OCI-LY7 (cell line): ENCODE data around the gene EFNA4. TPM values are rescaled to one million over a fixed set of nuclear protein-coding genes. Genes with fewer than 3 reads are reported as not detected.

ENCODE experiments used
- Bru-seq: library from RNA; stranded (reverse); fragments of 400-500 nt; gene quantifications from one replicate; lab custom pipeline; 2021; lab: Mats Ljungman, UMichigan
- BruChase-seq, 2 experiments: library from RNA; stranded (reverse); fragments of 400-500 nt; gene quantifications; one replicate each; lab custom pipeline; 2021; lab: Mats Ljungman, UMichigan
- BruUV-seq: library from RNA; stranded (reverse); fragments of 400-500 nt; replicated peaks from 2 replicates; lab custom pipeline; 2021; lab: Mats Ljungman, UMichigan
- CTCF ChIA-PET: fragments of 300-600 bp; sonication (Branson Sonifier 250); formaldehyde crosslinking; loops from one replicate; lab custom pipeline; 2022; ENCODE audit warnings: antibody characterized with exemption; ENCODE audit not compliant: unreplicated experiment; lab: Charles Lee
- POLR2A ChIA-PET: fragments of 300-600 bp; sonication (Branson Sonifier 250); formaldehyde crosslinking; loops from one replicate; lab custom pipeline; 2022; ENCODE audit warnings: antibody characterized with exemption; lab: Charles Lee
- DNase-seq: peaks from one replicate; pipeline ENCODE4 v3.0.0-alpha.2; 2015; ENCODE audit warnings: low spot score
- H2AFZ ChIP-seq: fragments of 200-600 bp; sonication (generic), shearing (Covaris generic); 2 replicates; pipeline ENCODE4 v1.6.1; 2014; ENCODE audit warnings: mild to moderate bottlenecking, antibody characterized with exemption, low read length, moderate library complexity
- H3K27ac ChIP-seq: fragments of 200-600 bp; sonication (generic); 2 replicates; pipeline ENCODE4 v1.5.1; 2014; ENCODE audit warnings: mixed run types, low read depth, mild to moderate bottlenecking, moderate library complexity, low read length, inconsistent platforms; ENCODE audit not compliant: poor library complexity, severe bottlenecking
- H3K36me3 ChIP-seq: fragments of 200-600 bp; sonication (generic); 2 replicates; pipeline ENCODE4 v1.6.1; 2014; ENCODE audit warnings: mild to moderate bottlenecking, antibody characterized with exemption, low read length, moderate library complexity, mixed read lengths; ENCODE audit not compliant: insufficient read depth
- H3K4me1 ChIP-seq: fragments of 200-600 bp; sonication (generic); 2 replicates; pipeline ENCODE4 v1.5.1; 2014; ENCODE audit warnings: mild to moderate bottlenecking, low read length; ENCODE audit not compliant: insufficient read depth, poor library complexity, severe bottlenecking
- H3K4me2 ChIP-seq: fragments of 200-600 bp; sonication (generic); 2 replicates; pipeline ENCODE4 v1.6.1; 2014; ENCODE audit warnings: mild to moderate bottlenecking, low read length
- H3K4me3 ChIP-seq: fragments of 200-600 bp; sonication (generic); 2 replicates; pipeline ENCODE4 v1.5.1; 2014; ENCODE audit warnings: mild to moderate bottlenecking, low read depth, low read length; ENCODE audit not compliant: poor library complexity, severe bottlenecking
- H3K79me2 ChIP-seq: fragments of 200-600 bp; sonication (generic); 2 replicates; pipeline ENCODE4 v1.6.1; 2016; ENCODE audit warnings: low read depth, mild to moderate bottlenecking, low read length, moderate library complexity, mixed read lengths; ENCODE audit not compliant: insufficient read depth
- H3K9me2 ChIP-seq: fragments of 200-600 bp; sonication (generic); 2 replicates; pipeline ENCODE4 v1.6.1; 2016; ENCODE audit warnings: mild to moderate bottlenecking, low read length, mixed read lengths; ENCODE audit not compliant: insufficient read depth
- H3K9me3 ChIP-seq: fragments of 200-600 bp; sonication (generic); 2 replicates; pipeline ENCODE4 v1.6.1; 2014; ENCODE audit warnings: mild to moderate bottlenecking, mixed run types, low read length, mixed read lengths
- H4K20me1 ChIP-seq: fragments of 200-600 bp; sonication (generic); 2 replicates; pipeline ENCODE4 v1.6.1; 2014; ENCODE audit warnings: mild to moderate bottlenecking, antibody characterized with exemption, low read length, moderate library complexity, mixed read lengths; ENCODE audit not compliant: insufficient read depth
- CTCF ChIP-seq: fragments of 200-600 bp; sonication (generic); conservative IDR thresholded peaks from 2 replicates; pipeline ENCODE4 v1.5.1; 2014; ENCODE audit warnings: mild to moderate bottlenecking, antibody characterized with exemption, low read length, moderate library complexity, mixed read lengths
- EZH2phosphoT487 ChIP-seq: fragments of 200-600 bp; sonication (generic); IDR thresholded peaks from 2 replicates; pipeline ENCODE4 v1.6.1; 2018; ENCODE audit warnings: low read depth, borderline replicate concordance, mild to moderate bottlenecking, mixed run types, antibody characterized with exemption, low read length, moderate library complexity, mixed read lengths
- intact Hi-C: fragments of 100-400 bp; cut with micrococcal nuclease; formaldehyde crosslinking; loops from one replicate; pipeline ENCODE4 v1.10.0; 2022; ENCODE audit not compliant: unreplicated experiment
- long read RNA-seq: library from polyadenylated mRNA; stranded (forward); transcript quantifications from one replicate; pipeline ENCODE4 v2.0.0, GENCODE V29; 2022
- total RNA-seq, 2 experiments: library from RNA; depleted of rRNA in 1 of 2; stranded (reverse); fragments of >200 nt in 1 of 2; shearing (Covaris generic) in 1 of 2; gene quantifications; 2 replicates each; pipeline ENCODE4 v1.2.3, GENCODE V29; 2014 to 2022

EFNA4 gene
- total RNA-seq (2014; rRNA removed; shearing (Covaris generic)) (10.5 and 11.5 TPM in 2 replicates), total RNA-seq (2022) (9.0 and 10.1 TPM in 2 replicates), Bru-seq, nascent RNA (percentile 57 among the genes with signal in this experiment), BruChase-seq, experiment 1, labeled RNA remaining after a 6-hour chase (percentile 64 among the genes with signal in this experiment), BruChase-seq, experiment 2, labeled RNA remaining after a 2-hour chase (percentile 75 among the genes with signal in this experiment)
- long read RNA-seq, partial matches to known transcripts = 0 of 5 reads
- long read RNA-seq, other reads (novel, unspliced or antisense) = 0 of 5 reads

DNA sequence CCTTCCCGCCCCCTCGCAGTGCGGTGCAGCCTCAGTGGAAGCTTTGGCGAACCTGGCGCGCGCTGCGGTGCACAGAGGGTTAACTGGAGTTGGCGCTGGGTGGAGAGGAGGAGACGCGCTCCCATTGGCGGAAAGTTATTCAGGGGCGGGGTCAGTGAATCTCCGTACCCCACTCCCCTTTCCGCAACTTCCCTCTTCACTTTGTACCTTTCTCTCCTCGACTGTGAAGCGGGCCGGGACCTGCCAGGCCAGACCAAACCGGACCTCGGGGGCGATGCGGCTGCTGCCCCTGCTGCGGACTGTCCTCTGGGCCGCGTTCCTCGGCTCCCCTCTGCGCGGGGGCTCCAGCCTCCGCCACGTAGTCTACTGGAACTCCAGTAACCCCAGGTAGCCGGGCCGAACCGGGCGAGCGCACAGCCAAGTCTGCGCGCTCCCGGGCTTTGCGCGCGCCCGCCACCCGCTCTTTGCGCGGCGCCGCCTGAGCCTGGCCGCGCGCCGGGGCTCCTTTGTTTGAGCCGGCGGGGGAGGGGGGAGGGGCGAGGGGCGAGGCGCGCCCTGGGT is at the start of gene EFNA4:
TSS of gene EFNA4 (plus strand) at position 191 of the 561 bp plus-strand sequence. CDS start at position 275, 84 bp downstream.
- intact Hi-C loops = loop anchor here (2.0 to 5.0 kb wide), 6 partner anchors 63 to 456 kb away; partner anchors contain the start of genes ADAR, FLAD1 and PYGO2
- Histone ChIP-seq H3K27ac (peak within 1 kb of the TSS; percentile 55), H3K9me2 (no peaks in the 10 kb centered on the region), H3K4me2 (peak within 1 kb of the TSS; percentile 90), H3K36me3 (peaks cover 5% of the 10 kb centered on the region; the same call in 1 of the 2 replicates), H2AFZ (peak within 1 kb of the TSS; percentile 66), H3K9me3 (no peaks in the 10 kb centered on the region), H3K4me1 (peaks cover 32% of the 10 kb centered on the region), H3K4me3 (peak within 1 kb of the TSS; percentile 84), H3K79me2 (peaks cover 7% of the 10 kb centered on the region; the same call in 1 of the 2 replicates), H4K20me1 (no peaks in the 10 kb centered on the region)
- DNase-seq = peak; percentile 93
- CTCF ChIA-PET = no interaction called here
- POLR2A ChIA-PET = interaction anchor here (0.6 to 1.5 kb wide), 5 partner anchors 12 to 90 kb away, joined by 3 to 5 read pairs (median 4); partner anchors contain the start of gene ADAM15
- no TSS peak for BruUV-seq
- TF ChIP-seq EZH2phosphoT487 (no peak), CTCF (no peak)

GRCh38 chr1:155014709-155015508 is 48.6 kb upstream of the EFNA4 start:
- Histone ChIP-seq H3K79me2 (no peaks in the 10 kb centered on the region), H3K4me3 (no peak overlapping the region), H3K4me1 (peaks cover 77% of the 10 kb centered on the region), H2AFZ (no peak overlapping the region), H3K9me3 (no peaks in the 10 kb centered on the region), H4K20me1 (no peaks in the 10 kb centered on the region), H3K4me2 (no peak overlapping the region), H3K36me3 (peaks cover 22% of the 10 kb centered on the region; the same call in 1 of the 2 replicates), H3K9me2 (no peaks in the 10 kb centered on the region), H3K27ac (peak overlapping the region; percentile 79)
- CTCF ChIA-PET = interaction anchor here (1.2 to 1.5 kb wide), 2 partner anchors 16 to 60 kb away, joined by 3 to 4 read pairs; no protein-coding TSS in a partner anchor
- POLR2A ChIA-PET = interaction anchor here (0.6 to 1.1 kb wide), 3 partner anchors 16 to 907 kb away, joined by 3 to 4 read pairs (median 3); partner anchors contain the start of gene FLAD1
- intact Hi-C loops = no loop called here
- DNase-seq = no peak
- TF ChIP-seq EZH2phosphoT487 = no peak
- TF ChIP-seq CTCF = no peak
- no TSS peak for BruUV-seq
